Measurements from ENCODE around the gene USP31.

Gene USP31

GRCh38 chr16:23052221-23052620 lies 97.0 kb downstream of the USP31 start:
- no peak for DNase-seq (ENCODE audit: low read depth)
- no peak overlapping the region for H3K4me3 ChIP-seq (ENCODE audit: low read depth, low read length)
- TF ChIP-seq, protein P1, sequence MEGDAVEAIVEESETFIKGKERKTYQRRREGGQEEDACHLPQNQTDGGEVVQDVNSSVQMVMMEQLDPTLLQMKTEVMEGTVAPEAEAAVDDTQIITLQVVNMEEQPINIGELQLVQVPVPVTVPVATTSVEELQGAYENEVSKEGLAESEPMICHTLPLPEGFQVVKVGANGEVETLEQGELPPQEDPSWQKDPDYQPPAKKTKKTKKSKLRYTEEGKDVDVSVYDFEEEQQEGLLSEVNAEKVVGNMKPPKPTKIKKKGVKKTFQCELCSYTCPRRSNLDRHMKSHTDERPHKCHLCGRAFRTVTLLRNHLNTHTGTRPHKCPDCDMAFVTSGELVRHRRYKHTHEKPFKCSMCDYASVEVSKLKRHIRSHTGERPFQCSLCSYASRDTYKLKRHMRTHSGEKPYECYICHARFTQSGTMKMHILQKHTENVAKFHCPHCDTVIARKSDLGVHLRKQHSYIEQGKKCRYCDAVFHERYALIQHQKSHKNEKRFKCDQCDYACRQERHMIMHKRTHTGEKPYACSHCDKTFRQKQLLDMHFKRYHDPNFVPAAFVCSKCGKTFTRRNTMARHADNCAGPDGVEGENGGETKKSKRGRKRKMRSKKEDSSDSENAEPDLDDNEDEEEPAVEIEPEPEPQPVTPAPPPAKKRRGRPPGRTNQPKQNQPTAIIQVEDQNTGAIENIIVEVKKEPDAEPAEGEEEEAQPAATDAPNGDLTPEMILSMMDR (IDR thresholded peaks at IDR 0.05; ENCODE audit: low read depth, low read length, missing control alignments), result no peak

DNA sequence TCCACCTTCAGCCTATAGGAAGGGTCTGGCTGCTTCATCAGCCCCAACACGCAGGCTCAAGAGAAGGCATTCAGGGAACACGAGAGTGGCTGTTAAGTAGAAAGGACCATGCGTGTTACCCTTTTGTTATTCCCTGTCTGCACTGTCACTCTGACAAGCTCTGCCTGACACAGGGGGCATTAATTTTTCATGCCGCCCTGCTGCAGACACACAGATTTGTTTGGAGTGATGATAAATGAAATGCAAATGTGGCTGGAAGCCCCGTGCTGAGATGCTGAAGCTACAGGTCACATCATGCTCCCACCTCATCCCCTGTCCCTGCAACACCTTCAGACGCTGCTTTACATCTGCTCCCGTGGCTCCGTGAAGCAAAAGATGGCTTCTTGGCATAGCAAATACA lies 97.7 kb downstream of the USP31 start:
- H3K4me3 ChIP-seq (ENCODE audit: low read depth, low read length), result no peak overlapping the region
- DNase-seq (ENCODE audit: low read depth), result no peak
- TF ChIP-seq, protein P1 (IDR thresholded peaks at IDR 0.05; ENCODE audit: low read depth, low read length, missing control alignments), result no peak

DNA sequence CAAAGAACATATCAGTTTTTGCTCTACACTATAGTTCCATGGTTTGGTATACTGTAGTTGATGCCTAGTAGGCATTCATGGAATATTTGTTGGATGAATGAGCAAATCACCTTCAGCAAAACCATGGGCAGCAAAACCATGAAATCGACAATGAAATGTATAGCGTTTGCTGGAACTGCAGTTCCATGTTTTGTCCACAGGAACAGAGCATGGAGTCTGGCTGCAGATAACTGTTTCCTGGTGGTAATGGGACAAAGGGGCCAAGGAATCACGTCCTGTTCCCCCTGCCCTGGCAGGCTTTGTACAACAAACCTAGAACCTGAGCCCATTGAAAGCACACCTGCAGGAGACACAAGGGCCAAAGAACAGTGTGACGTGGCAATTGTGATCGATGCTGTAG lies 101.1 kb downstream of the USP31 start:
- TF ChIP-seq, protein P1 (IDR thresholded peaks at IDR 0.05; ENCODE audit: low read depth, low read length, missing control alignments), result no peak
- DNase-seq (ENCODE audit: low read depth), result no peak
- H3K4me3 ChIP-seq (ENCODE audit: low read depth, low read length), result no peak overlapping the region

- no peak for DNase-seq (ENCODE audit: low read depth)
- H3K4me3 ChIP-seq (ENCODE audit: low read depth, low read length), result no peak overlapping the region
- TF ChIP-seq, protein P1 (IDR thresholded peaks at IDR 0.05; ENCODE audit: low read depth, low read length, missing control alignments), result no peak
Observed at GRCh38 chr16:23045025-23045424, 104.2 kb downstream of the USP31 start.

DNA sequence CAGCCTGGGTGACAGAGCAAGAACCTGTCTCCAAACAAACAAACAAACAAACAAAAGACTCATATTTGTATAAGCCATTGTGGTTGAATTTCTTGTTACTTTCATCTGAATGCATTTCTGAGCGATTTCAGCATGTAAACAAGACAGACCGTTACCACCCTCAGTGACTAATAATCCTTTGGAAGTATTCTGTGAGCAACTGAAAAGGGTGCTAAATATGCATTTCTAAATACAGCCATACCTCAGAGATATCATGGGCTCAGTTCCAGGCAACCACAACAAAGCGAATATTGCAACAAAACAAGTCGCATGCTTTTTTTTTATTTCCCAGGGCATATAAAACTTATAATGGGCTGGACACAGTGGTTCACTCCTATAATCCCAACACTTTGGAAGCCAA lies 109.0 kb downstream of the USP31 start:
- DNase-seq (ENCODE audit: low read depth), result no peak
- TF ChIP-seq, protein P1 (IDR thresholded peaks at IDR 0.05; ENCODE audit: low read depth, low read length, missing control alignments), result no peak

GRCh38 chr16:23039118-23039517 lies 110.1 kb downstream of the USP31 start:
- no peak for DNase-seq (ENCODE audit: low read depth)
- no peak overlapping the region for H3K4me3 ChIP-seq (ENCODE audit: low read depth, low read length)
- TF ChIP-seq, protein P1 (IDR thresholded peaks at IDR 0.05; ENCODE audit: low read depth, low read length, missing control alignments), result no peak

More for the DNA sequence above, 109.0 kb downstream of the USP31 start:
- H3K4me3 ChIP-seq (ENCODE audit: low read depth, low read length), result no peak overlapping the region

GRCh38 chr16:23035240-23035639 lies 114.0 kb downstream of the USP31 start:
- no peak overlapping the region for H3K4me3 ChIP-seq (ENCODE audit: low read depth, low read length)
- DNase-seq (ENCODE audit: low read depth), result no peak
- TF ChIP-seq, protein P1 (IDR thresholded peaks at IDR 0.05; ENCODE audit: low read depth, low read length, missing control alignments), result no peak

Data from GM12864 (cell line).